BJ (cell line): ENCODE data around the gene PCP4. TPM values are rescaled to one million over a fixed set of nuclear protein-coding genes. Genes with fewer than 3 reads are reported as not detected.

Experiments
- CTCF ChIA-PET: fragments of 350-600 bp; formaldehyde crosslinking; extraction: SDS; loops from one replicate; lab custom pipeline; 2021; ENCODE audit warnings: antibody characterized with exemption, inconsistent platforms; lab: Yijun Ruan, JAX
- POLR2A ChIA-PET: fragments of 300-600 bp; sonication (Branson Sonifier 250); formaldehyde crosslinking; extraction: SDS; loops from one replicate; lab custom pipeline; 2021; ENCODE audit warnings: antibody characterized with exemption; lab: Charles Lee
- DNase-seq: peaks from one replicate; pipeline ENCODE4 v3.0.0-alpha.2; 2011; ENCODE audit warnings: low read depth
- H3K27me3 ChIP-seq: 2 replicates; pipeline ENCODE4 v1.6.0; 2011; ENCODE audit warnings: low read length; ENCODE audit not compliant: control insufficient read depth, insufficient read depth
- H3K36me3 ChIP-seq: 2 replicates; pipeline ENCODE4 v1.5.1; 2011; ENCODE audit warnings: low read length; ENCODE audit not compliant: control insufficient read depth, insufficient read depth
- H3K4me3 ChIP-seq: 2 replicates; pipeline ENCODE4 v1.5.1; 2011; ENCODE audit warnings: low read depth, mild to moderate bottlenecking, control low read depth, low read length
- CTCF ChIP-seq: IDR thresholded peaks from 2 replicates; pipeline ENCODE4 v1.5.1; 2011; ENCODE audit warnings: low read depth, mild to moderate bottlenecking, control low read depth, inconsistent platforms, low read length, moderate library complexity; ENCODE audit not compliant: insufficient read depth
- polyA plus RNA-seq: library from polyadenylated mRNA; depleted of rRNA; stranded (reverse); fragments of >200 nt; gene quantifications from 2 replicates; pipeline ENCODE4 v1.2.3, GENCODE V29; 2011

The PCP4 gene
- polyA plus RNA-seq, 1 experiment, result not detected

GRCh38 chr21:39863111-39863510 is 4.1 kb upstream of the PCP4 start:
- Histone ChIP-seq H3K36me3 (no peaks in the 10 kb centered on the region), H3K4me3 (no peak overlapping the region), H3K27me3 (no peaks in the 10 kb centered on the region)
- TF ChIP-seq CTCF, result no peak
- ChIA-PET CTCF (no interaction called here), POLR2A (no interaction called here)
- DNase-seq, result no peak

GRCh38 chr21:39866093-39866492 is 1.1 kb upstream of the PCP4 start:
- CTCF ChIA-PET, result no interaction called here
- DNase-seq, result no peak
- H3K27me3 ChIP-seq, result no peaks in the 10 kb centered on the region
- no peaks in the 10 kb centered on the region for H3K36me3 ChIP-seq
- TF ChIP-seq CTCF, result no peak
- H3K4me3 ChIP-seq, result no peak overlapping the region
- POLR2A ChIA-PET, result no interaction called here

- Histone ChIP-seq H3K4me3 (no peak overlapping the region), H3K27me3 (no peaks in the 10 kb centered on the region), H3K36me3 (no peaks in the 10 kb centered on the region)
- ChIA-PET CTCF (no interaction called here), POLR2A (no interaction called here)
- TF ChIP-seq CTCF, result no peak
- DNase-seq, result no peak
Measured at GRCh38 chr21:39869141-39869818, 2.0 kb downstream of the PCP4 start.

GRCh38 chr21:39873687-39874086 is 6.4 kb downstream of the PCP4 start:
- TF ChIP-seq CTCF, result no peak
- no peaks in the 10 kb centered on the region for H3K36me3 ChIP-seq
- no peak for DNase-seq
- H3K27me3 ChIP-seq, result no peaks in the 10 kb centered on the region
- ChIA-PET CTCF (no interaction called here), POLR2A (no interaction called here)
- no peak overlapping the region for H3K4me3 ChIP-seq

GRCh38 chr21:39874206-39874605 is 7.0 kb downstream of the PCP4 start:
- H3K4me3 ChIP-seq, result no peak overlapping the region
- H3K27me3 ChIP-seq, result no peaks in the 10 kb centered on the region
- ChIA-PET POLR2A (no interaction called here), CTCF (no interaction called here)
- no peak for TF ChIP-seq CTCF
- DNase-seq, result no peak
- no peaks in the 10 kb centered on the region for H3K36me3 ChIP-seq
